Measurements from ENCODE around the gene TMEM132D.

The TMEM132D gene

DNA sequence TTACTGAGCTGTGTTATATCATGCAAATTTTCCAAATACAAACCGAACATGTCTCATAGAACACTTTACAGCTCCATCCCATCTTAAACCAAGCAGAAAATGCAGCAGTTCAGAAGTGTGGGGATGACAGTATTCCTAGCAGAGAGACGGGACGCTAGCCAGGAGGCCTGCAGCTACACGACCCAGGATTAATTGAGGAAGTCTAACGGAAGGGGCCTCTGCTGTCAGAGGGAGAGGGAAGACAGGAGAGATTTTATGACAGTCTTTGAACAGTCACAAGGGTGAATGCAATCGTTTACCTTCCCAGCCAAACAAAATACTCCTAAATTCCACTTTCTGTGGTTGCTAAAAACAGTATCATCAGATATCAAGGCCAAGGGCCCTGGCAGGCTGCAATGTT lies 261.9 kb downstream of the TMEM132D start:
- no peak for DNase-seq

GRCh38 chr12:129635021-129635685 lies 268.7 kb downstream of the TMEM132D start:
- no peak for DNase-seq

- DNase-seq = no peak
Observed at GRCh38 chr12:129631316-129631715, 272.5 kb downstream of the TMEM132D start.

DNA sequence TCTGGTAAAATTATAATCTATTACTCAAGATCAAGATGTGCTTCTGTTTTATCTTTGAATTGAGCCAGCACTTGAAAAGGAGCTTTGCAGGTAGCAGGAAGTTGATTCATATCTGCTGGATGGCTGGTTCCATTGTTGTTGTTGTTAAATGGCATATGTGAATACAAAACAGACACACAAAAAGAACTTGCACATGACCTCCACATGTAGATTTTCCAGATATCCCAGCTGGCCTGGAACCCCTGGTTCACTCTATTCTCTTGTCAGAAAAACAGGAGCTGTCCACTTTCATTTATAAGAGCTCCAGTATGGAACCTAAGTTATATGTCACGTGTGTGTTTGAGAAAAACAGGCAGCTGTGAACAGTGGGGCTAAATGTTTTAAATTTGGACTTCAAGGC lies 273.9 kb downstream of the TMEM132D start:
- peak; percentile 9 for DNase-seq

DNA sequence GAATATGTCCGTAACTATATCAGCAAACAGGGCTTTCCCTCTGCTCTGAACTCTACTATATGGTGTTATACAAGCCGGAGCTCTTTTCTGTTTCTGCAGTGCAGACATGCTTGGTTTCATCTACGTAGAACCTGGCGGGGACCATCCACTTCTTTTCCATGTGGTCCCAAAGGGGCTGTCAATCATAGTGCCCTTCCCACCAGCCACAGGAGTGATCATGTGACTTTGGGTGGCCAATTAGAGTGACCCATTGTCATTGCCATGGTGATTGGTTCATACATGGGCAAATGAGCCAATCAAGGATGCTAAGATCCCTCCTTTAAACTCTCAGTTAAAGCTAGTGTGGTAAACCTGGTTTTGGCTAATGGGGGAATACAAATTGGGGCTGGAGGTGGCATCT lies 281.3 kb downstream of the TMEM132D start:
- no peak for DNase-seq

- no peak for DNase-seq
Observed at GRCh38 chr12:129619271-129619670, 284.6 kb downstream of the TMEM132D start.

- DNase-seq = no peak
Observed at GRCh38 chr12:129617849-129618248, 286.0 kb downstream of the TMEM132D start.

DNA sequence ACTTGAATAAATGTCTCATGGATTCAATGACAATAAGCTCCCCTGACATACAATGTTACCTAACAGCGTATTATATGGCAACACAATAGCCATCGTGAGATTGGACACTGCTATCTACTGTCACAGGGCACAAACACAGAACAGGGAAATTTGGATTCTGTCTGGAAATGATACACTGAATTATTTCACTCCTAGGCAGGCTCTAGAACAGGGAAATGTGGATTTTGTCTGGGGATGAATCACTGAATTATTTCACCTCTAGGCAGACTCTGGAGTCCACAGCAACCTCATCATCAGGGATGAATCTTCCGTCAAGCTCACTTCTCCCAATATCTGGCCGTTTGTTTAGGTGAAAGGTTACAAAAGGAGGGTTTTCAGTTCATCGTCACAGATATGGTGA lies 288.8 kb downstream of the TMEM132D start:
- no peak for DNase-seq

DNA sequence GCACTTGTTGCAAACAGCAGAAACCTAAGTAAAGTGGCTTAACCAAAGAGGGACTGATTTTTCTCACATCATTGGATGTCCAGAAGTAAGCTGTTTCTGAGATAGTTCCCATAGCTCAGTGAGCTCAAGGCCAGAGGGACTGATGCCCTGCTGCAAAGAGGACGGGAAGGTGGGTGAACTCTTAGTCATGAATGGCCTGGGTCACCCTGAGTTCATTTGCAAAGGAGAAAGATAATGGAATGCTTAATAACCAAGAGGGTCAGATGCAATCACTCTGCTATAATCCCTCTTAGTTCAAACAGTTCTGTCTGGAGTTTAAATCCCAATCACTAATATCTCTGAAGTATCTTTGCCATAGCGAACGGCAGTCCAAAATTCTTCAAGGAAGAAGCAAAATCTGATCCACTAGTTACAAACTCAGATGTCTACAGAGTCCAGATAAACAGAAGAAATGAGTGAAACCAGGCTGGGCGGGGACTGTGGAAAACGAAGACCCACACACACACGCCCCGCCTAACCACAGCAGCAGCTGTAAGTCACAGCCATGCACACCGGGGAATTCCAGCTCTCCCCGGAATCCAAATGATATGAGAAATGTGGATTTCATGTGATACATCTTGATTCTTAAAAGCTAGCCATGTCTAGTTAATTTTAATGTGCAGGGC lies 289.5 kb downstream of the TMEM132D start:
- DNase-seq = no peak

GRCh38 chr12:129613314-129613713 lies 290.5 kb downstream of the TMEM132D start:
- DNase-seq = no peak

- DNase-seq = no peak
Observed at GRCh38 chr12:129610601-129611120, 293.2 kb downstream of the TMEM132D start.

DNA sequence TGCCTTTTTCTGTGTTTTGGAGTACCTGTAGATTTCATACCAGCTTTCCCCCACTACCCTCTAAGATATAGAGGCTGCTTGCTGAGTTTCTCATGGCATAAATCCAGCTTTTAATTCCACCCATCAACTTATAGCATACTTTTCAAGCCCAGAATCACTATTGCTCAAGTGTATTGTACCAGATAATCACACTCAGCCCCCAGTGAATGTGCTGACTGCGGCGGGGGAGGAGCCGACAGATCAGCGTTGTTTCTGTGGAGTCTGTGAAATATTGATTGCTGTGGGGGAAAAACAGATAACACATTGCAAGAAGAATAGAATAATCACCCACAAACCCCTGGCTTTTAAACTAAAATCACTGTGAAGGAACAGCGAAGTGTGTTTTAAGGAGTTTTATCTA lies 296.1 kb downstream of the TMEM132D start:
- no peak for DNase-seq

DNA sequence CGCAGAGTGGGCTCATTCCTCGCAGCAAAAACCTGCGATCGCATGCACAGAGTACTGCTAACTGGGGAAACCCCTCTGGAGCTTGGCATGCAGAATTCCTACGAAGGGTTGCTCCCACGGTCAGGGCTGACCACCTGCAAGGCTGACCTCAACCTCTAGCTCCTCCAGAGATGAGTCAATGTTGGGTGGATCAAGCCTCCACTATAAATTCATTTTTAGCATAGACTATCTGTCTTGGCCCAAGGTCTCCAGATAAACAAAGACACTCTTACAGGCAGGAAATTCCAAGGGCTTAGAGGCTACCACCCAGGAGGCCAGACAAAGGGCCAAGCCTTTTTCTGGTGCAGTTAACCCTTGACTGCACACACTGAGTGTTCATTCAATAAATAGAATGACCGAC lies 296.5 kb downstream of the TMEM132D start:
- no peak for DNase-seq

DNA sequence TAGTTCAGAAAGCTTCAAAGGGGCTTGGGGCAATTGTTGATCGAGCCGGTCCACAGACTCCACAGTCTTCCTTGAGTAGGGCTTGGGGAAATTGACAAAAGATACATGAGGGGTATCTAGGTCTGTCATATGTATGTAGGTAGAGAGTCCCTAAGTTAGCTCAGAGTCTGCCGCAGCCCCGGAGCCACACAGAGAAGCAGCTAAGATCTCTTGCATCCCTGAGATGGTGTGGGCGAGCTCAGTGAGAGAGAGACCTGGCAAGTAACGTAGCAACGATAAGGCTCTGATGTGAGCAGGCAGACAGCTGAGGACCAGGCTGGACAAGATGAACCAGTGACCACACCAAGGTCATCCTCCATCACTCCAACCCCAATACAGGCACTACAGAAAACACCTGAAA lies 297.6 kb downstream of the TMEM132D start:
- no peak for DNase-seq

GRCh38 chr12:129605666-129606065 lies 298.2 kb downstream of the TMEM132D start:
- DNase-seq = no peak

GRCh38 chr12:129604506-129604905 lies 299.3 kb downstream of the TMEM132D start:
- no peak for DNase-seq

GRCh38 chr12:129599406-129599805 lies 304.4 kb downstream of the TMEM132D start:
- no peak for DNase-seq

DNA sequence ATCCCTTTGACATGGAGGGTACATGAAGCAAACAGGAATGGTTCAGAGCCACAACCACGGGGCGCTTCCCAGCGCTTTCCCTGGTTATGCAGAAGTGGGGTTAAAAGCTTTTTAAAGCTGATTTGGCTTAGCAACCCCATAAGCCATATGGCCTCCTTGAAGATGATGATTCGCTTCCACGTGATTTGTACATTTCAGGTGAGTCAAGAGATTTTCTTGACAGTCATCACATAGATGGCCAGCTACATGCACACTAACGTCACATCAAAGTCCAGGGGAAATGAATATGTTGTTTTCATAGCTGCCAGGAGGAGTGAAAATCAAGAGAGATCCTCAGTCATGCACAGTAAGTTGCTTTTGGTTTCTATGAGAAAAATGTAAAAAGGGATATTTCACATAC lies 309.7 kb downstream of the TMEM132D start:
- DNase-seq = no peak

GRCh38 chr12:129592449-129592848 lies 311.4 kb downstream of the TMEM132D start:
- DNase-seq = no peak

- peak; percentile 52 for DNase-seq
Observed at GRCh38 chr12:129589503-129589902, 314.3 kb downstream of the TMEM132D start.

DNA sequence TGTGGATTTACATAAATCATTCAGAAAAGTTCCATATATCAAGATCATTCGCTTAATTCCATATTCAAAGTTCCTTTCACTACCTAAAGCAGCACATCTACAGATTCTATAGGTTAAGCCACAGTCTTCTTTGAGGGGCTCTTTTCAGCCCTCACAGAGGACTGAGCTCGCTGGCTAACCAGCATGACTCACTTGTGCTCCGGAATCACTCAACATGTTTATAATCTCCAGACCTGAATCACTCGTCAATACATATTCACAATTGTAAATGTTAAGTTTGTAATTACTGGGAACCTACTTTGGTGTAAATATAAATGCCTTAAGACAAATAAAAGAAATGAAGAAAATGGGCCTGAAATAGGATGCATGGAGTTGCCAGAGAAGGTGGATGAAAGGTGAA lies 315.7 kb downstream of the TMEM132D start:
- no peak for DNase-seq

GRCh38 chr12:129585296-129585695 lies 318.5 kb downstream of the TMEM132D start:
- no peak for DNase-seq

GRCh38 chr12:129579879-129580278 lies 323.9 kb downstream of the TMEM132D start:
- no peak for DNase-seq

GRCh38 chr12:129571901-129572494 lies 331.8 kb downstream of the TMEM132D start:
- DNase-seq = peak; percentile 48
